ENCODE data around the gene SERBP1.
"Not testable (repeated sequence)": the region's sequence is repeated elsewhere in the genome, so short reads cannot be mapped to it uniquely, and the experiment has no call there.

Gene SERBP1

DNA sequence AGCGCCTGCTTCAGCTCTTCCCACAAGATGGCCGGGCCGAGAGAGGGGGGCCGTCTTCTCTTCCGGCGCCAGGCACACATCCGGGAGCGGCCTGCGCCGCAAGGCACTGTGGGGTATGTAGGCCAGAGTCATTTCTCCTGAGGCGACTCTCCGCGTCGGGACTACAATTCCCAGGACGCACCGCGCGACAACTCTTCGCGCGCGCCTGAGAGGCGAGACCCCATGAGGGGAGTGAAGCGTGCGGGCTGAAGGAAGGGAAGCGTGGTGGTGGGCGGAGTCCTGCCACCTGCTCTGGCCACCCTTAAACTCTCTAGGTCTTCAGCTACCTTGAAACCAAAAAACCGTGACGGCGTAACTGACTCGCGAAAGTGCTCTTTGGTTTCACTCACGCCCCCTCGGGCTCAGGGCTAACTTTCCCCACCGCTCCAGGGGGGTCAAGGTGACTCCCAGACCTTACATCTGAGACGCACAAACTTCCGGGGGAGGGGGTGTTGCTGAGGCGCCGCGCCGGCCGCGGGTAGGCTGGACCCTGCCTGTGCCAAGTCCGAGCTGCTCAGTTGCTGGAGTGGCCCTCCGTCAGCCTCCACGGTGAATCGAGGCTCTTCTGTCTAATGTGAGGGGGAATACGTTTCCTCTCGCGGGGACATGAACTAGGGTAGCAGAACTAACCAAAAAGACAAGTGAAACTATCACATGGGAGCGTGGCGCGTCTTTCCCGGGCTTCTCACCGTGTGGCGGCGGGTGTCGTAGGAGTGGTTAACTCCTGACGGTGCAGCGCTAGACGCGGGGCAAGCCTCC, at the start of gene SERBP1:
Gene SERBP1 (minus strand): TSS at position 45 of the 798 bp plus-strand sequence. CDS start 102 bp downstream, outside the sequence.
- DNase-seq: peak; percentile 85 to 92 (median 91)

DNA sequence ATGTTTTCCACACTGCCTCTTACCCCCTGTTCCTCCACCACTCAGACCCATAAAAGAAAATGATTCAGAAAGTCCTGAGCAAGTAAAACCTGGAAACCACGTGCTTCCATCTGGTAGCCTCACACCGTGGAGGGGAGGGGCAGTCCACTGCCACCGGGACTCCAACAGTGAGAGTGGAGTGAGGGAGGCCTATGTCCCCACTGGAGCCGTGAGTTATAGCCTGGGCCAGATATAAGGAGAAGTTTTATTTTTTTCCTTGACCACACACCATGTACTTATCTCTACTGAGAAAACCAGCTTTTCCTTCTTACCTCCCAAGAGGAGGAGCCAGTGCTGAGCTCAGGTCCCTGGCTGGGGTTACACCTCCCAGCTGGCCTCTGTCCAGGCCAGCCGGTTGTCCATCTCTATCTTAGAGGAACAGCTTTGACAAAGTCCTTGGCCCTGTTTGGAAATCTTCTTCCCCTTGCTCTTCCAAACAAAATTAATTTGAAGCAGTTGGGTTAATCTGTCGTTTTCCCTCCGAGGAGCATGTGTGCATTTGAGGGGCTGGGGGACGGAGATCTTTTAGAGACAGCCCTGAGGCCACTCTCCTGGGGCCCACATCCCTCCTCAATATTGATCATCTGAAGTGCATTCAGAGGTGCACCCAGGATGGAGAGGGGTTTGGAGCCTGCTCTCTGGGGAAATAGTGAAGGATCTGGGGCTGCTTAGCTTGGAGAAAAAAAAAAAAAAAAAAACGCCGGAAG, 49.1 kb upstream of the SERBP1 start:
- no peak for DNase-seq

DNA sequence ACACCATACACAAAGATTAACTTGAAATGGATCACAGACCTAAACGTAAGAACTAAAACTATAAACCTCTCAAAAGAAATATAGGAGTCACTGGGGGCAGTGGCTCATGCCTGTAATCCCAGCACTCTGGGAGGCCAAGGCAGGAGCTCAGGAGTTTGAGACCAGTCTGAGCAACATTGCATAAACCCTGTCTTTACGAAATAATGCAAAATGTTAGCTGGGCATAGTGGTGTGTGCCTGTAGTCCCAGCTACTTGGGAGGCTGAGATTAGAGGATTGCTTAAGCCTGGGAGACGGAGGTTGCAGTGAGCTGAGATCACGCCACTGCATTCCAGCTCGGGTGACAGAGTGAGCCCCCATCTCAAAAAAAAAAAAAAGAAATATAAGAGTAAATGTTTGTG, 46.7 kb upstream of the SERBP1 start:
- no peak for DNase-seq

DNA sequence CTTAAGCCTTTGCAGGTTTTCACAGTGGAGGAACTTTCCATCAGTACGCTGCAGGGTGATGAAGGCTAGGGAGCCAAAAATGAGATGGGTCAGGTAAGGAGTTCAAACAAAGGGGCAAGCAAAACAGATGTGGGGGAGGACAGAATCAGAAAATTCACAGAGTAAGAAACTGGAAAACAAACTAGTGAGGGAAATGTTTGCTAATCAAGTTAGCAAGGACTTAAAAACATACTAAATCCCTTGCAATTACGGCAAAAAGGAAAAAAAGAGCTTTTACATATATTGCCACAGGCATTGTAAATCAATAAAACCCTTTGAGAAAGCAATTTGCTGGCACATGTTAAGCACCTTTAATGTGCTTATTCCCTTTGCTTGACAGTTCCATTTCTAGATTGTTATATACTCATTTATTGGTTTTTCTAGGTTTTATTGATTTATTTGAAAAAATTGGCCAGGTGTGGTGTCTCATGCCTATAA, 45.8 kb upstream of the SERBP1 start:
- no peak for DNase-seq

DNA sequence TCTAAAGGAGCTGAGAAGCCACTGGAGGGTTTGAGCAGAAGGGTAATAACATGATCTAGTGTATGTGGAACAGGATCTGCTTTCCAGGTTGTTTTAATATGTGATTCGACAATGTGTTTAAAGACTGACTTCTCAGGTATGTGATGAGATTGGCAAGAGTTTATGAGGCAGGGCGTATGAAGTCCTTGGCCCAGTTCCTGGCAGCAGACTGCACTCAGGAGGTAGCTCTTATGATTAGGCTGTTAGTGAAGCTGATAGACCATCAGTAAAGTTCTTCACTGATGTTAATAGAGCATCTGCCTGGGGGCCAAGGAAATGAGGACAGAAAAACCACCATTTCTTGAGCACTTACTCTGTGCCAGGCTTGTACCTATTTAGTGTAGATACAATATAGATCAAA, 41.9 kb upstream of the SERBP1 start:
- no peak for DNase-seq

DNA sequence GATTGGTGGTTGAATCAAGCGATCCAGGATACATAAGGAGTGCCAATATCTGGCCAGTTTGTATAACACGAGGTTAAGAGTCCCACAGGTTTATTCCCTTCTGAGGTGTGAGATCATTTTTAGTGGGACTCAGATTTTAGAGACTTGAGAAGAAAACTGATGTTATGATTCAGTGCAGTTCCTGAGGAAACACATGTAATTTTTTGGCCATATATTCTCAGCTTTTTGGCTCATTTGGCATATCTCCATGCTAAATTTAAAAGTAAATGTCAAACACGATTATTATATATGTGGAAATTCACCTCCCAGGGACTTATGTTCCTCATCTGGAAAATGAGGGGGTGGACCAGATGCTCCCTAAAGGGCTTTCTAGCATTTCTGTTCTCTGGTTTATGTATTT, 39.2 kb upstream of the SERBP1 start:
- no peak for DNase-seq

DNA sequence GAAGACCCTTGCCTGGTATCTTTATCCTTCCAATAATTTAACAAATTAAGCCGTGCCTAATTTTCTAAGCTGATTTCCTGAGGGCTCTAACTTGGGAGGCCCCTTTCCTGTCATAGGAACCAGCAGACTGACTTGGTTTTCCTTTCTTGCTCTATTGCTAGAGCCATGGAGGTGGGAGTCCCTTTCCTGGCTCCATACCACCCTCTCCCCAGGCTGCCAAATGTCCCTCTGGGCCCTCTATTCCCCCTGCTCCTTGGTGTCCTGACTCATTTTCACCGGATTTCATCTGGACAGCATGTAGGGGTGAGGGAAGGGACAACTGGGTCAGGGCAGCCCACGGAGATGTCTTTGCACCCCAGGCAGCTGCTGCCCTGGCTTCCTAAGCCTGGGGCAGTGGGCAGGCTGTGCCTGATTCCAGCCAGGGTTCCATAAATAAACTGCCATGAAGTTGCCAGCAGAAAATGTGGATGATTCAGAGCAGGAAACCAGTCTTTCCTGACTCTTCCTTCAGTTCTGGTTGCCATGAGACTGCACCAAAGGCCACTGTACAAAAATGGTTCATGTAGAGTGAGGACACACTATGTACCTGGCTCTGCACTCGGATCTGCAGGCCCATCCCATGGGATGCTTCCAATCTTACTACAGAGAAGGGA, 38.0 kb upstream of the SERBP1 start:
- DNase-seq: no peak

DNA sequence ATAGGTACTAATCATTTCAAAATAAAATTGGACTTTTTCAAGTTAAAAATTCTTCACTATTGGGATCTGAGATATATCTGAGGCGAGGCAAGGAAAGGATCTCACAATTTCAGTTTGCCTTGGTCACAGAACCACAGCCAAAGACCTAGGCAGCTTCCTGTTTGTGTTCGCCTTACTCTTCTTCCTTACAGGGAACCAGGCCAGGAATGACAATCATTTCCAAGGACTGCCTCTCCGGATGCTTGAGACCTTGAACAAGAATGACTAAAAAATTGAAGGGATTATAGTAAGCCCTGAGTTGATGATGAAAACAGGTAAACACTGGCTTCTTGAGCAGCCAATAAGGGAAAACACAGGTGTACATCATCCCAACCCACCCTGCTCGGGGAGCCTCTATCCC, 35.2 kb upstream of the SERBP1 start:
- no peak for DNase-seq

DNA sequence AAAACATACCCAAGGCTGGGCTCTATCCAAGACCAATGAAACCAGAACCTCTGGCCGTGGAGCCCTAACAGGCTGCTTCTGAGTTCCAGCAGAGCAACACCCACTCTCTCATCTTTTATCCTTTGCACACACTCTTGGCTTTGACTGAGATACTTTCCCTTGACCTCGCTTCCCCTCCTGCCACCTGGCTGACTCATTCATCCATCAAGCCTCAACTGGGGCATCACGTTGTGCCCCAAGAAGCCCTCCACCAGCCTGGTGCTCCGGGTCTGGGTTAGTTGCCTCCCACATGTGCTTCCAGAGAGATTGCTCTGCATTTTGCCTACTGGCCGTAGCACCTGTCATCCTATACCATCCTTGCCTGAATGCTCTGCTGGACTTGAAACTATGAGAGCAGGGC, 34.5 kb upstream of the SERBP1 start:
- DNase-seq: no peak

DNA sequence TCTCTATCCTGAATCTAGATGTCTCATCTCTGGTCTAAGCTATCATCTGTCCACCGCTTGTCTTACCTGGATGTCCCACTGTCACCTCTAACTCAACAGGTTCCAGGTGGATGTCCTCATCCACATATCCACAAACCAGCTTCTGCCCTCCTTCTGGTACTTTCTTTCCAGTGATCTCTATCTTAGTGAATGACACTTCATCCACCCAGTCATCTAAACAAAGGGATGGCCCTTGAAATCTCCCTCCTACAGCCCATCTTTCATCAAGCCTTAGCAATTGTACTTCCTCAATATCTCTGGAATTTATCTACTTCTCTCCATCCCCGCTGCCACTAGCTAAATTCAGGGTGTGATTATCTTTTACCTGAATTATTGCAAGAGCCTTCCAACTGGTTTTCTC, 33.9 kb upstream of the SERBP1 start:
- no peak for DNase-seq

DNA sequence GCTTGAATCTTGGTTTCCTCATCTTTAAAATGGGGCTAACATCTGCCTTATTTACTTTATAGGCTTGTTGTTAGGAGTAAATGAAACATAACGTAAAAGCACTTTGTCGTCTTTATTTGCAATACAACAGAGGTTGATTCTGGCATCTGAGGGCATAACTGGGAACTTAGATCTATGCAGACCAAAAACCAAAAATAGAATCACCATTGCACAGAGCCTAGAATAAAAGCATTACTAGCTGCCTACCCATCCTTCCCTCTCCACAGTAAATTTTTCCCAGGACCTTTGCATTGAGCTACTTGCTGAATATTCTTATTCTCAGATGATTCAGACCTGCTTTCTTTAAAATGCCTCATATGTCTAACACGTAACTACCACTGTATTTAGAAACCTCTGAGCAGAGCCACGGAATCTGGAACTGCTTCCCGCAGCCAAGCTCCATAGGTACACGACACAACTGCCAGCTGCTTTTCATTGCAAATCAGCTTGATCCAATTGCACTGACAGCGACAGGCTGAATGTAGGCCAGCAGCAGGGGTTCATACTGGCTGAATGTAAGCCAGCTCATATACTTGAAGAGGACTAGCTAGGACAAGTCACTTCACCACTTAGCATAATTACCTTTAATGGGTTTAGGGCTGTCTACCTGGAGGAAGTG, 33.2 kb upstream of the SERBP1 start:
- DNase-seq: no peak

DNA sequence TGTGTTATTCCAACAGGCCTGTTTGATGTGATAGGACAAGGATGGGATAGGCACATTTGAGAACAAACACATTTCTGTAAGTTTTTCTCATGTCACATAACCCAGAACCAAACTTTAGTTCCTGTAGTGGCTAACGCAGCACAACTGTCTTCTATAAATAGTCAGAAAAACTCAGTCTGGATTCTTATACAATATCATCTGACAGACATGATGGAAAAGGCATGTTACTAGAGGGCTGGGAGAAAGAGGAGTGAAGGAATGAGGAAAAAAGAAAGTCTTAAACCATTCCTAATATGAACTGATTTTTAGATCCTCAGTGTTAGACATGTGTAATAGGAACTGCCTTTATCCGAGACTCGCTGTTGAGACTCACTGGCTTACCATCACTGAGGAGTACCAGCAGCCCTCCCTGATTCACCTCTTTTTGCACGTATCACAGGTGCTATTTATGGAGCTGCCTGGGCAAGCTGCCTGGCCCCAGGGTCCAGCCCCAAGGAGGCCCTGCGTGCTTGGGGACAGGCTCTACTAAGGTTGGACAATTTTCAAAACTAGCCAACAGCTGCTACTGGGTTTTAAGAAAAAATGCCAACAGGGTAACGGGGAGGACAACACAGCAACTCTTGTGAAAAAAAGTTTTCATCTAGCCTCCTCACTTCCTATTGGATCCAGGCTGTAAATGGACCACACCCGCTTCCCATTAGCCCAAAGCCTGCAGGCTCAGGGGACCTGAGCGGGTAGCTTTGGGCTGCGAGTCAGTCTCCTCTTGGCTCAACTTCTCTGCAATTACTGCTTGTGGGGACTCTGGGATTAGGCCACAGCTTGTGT, 30.7 kb upstream of the SERBP1 start:
- no peak for DNase-seq

DNA sequence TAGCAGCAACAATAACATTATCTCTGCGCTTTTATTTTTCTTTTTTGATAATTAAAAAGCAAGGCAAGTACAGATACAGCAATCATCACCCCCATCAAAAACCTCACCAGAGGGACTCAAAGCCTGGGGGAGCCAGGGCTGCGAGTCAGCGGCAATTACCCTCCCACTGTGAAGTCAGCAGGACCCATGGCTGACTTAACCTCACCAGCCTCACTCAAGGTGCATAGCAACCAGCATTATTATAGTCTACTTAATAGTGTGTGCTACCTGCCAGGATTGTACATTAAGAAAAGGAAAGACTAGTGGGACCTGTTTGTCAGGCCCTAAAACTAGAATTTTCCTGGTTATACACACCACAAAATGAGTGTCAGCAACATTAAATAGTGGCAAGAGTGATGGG, 28.9 kb upstream of the SERBP1 start:
- DNase-seq: no peak

DNA sequence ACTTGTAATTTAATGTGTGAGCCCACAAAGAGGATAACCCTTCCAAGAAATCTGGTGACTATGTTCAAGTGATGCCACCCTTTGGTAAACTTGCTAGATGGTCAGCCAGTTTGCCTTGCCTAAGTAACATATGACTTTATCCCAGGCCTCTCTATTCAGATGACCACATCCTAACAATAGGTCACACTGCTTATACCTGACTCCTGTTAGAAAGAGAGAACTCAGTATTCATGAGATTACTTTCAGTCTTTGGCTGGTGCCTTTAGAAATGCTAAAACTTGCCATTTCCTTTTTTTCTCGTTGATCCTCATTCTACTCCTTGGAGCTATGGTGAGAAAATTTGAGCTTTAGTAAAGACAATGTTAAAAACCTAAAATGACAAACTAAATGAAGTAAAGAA, 28.5 kb upstream of the SERBP1 start:
- DNase-seq: no peak

DNA sequence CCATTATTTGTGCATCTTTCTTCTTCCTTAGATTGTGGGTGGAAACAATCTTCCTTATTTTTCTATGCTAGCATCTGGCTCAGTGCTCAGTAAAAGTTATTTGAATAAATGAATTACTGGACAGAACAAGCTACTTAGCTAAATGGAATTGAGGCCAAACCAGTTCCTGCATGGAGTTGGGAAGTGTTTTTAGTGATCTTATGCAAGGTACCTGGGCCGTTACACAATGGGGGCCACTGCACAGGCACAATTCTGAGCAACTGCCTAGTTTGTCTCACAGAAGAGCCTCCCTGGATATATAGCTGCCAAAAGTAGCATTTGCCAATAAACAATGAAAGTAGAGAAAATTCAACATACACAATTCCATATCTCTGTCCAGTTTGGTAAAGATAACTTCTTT, 27.0 kb upstream of the SERBP1 start:
- no peak for DNase-seq

DNA sequence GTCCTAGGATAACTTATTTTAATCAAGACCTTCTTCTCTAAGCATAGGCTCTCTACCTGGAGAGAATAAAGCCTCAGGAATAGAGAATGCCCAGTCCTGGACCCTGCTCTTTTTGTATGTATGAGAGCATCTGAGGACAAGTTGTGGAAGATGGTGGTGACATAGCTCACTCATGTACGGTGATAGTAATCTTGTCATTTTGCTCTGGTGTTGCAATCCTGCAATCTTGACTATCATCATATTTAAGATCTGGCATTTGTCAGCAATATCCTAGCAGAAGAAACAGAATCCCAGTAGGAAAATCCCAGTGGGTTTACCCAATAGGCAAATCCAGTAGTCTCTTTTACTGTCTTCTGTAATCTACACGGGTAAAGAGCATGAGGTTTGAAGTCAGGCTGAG, 21.6 kb upstream of the SERBP1 start:
- no peak for DNase-seq

DNA sequence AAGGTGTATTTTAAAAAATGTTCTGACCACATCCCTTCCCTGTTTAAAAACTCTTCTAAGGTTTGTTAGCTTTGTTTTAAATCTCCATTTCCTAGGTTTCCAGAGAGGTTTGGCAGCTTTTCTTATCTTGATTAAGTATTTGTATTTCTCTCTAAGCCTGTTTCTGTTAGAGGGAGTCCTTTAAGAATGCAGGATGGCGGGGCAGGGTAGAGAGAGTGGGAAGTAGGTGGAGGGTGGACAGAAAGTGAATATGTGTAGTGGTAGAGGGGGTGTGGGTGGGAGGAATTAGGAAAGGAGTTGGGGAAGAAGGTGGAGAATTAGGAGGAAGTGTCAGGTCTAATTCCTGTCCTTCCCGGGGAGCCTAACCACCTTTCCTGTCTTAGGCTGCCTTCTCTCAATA, 21.2 kb upstream of the SERBP1 start:
- no peak for DNase-seq

DNA sequence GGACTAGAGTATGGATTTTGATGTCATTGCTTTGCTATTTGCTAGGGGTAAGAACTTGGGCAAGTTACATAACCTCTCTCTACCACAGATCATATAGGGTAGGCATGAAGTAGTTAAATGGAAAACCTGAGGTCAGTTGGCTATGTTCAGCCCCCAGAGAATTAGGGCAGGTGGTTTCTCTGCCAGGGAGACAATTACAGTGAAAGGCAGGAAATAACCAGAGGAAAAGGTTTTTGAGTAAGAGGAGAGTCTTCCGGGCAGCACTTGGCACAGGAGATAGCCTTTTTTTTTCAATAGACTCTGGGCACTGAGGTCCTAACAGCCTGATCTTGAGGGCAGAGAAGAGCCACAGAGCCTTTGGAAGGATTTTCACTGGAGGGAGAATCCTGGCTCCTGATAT, 16.7 kb upstream of the SERBP1 start:
- DNase-seq: no peak

DNA sequence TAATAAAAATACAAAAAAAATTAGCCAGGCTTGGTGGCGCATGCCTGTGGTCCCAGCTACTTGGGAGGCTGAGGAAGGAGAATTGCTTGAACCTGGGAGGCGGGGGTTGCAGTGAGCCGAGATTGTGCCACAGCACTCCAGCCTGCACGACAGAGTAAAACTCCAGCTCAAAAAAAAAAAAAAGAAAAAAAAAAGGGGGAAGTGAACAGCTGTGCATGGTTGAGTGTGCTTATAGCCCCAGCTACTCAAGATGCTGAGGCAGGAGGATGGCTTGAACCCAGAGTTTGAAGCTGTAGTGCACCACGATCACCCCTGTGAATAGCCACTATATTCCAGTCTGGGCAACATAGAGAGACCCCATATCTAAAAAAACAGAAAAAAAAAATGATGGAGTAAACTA, 15.8 kb upstream of the SERBP1 start:
- not testable (repeated sequence) for DNase-seq

DNA sequence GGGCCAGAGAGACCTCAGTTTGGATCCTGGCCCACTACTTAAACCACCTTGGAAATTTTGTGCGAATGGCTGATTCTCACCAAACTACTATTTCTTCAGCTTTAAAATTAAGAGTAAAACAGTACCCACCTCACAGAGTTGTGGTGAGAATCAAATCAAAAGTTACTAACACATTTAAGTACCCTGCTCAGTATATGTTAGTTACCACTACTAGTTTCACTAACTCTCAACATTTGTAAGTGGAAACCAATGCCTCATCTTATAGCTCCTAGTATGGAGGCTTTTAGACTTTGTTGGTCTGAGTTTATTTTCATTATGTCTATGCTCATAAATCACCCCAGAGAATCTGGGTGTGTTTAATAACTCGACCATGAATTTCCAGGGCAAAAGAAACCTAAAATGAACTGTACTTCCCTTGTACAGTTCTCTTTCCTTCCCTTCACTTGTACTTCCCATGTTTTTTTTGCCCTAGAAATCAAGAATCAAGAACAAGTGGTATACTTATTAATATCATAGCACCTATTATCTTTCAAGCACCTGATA, 11.6 kb upstream of the SERBP1 start:
- no peak for DNase-seq

DNA sequence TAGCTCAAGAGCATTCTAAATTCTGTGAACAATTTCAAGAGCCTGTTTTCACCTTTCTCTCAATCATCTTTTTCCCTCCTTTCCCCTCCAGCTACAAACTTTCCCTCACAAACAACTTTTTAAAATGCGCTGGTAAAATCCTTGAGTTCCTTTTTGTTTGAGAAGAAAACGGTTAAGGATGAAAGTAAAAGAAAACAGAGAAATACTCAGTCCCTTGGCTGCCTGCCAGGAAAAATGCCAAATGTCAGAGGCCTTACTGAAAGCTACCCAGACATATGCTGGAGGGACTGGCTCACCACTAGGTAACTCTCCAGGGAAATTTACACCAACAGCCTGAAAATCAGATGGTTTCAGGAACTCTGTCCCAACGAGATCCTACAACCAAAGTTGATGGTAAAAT, 11.0 kb upstream of the SERBP1 start:
- peak in 2 of 4 experiments; percentile 17 to 29 for DNase-seq

DNA sequence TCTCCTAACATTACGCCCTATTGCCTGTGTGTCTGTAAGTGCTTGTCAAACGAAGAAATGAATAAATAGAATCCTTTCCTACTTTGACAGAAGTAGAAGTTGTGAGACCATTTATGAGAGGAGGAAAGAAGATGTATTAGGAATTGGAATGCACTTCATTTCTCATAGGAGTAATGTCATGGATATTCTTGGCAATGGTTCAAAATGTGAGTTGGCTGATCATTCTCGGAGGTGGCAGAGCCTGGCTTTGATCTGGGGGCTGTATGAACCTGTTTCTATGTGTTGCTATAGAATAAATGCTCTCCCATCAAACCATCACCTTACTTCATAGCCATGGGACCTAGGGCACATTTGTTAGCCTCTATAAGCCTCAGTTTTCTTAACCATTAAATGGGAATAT, 10.1 kb upstream of the SERBP1 start:
- no peak for DNase-seq
